K562 (cell line): ENCODE results near the gene MACROH2A2.

Experiments
- EP300 ChIP-seq: IDR thresholded peaks from 2 replicates; pipeline ENCODE4 v1.6.1; 2012; ENCODE audit warnings: low read length, improper control_type of control experiment
- RAD51 ChIP-seq: fragments of 450-650 bp; IDR thresholded peaks from 2 replicates; pipeline ENCODE4 v1.7.1; 2016; ENCODE audit warnings: low read depth, mild to moderate bottlenecking, borderline replicate concordance
- ZNF143 ChIP-seq: sonication (generic); formaldehyde crosslinking; IDR thresholded peaks from 2 replicates; pipeline ENCODE4 v1.9.0; 2022; ENCODE audit warnings: mild to moderate bottlenecking, missing genetic modification reagents
- TF ChIP-seq, protein P1 (sequence below): sonication (generic); formaldehyde crosslinking; IDR thresholded peaks from 2 replicates; pipeline ENCODE4 v1.8.1; 2023; ENCODE audit warnings: mild to moderate bottlenecking, missing genetic modification reagents
- TF ChIP-seq, protein P2 (sequence below): fragments of 200-800 bp; sonication (Bioruptor generic); IDR thresholded peaks from 2 replicates; pipeline ENCODE4 v1.6.1; 2017; ENCODE audit warnings: missing genetic modification characterization, missing compliant biosample characterization

GRCh38 chr10:70135046-70135445, 82.4 kb downstream of the MACROH2A2 start:
- TF ChIP-seq EP300: no peak
- TF ChIP-seq ZNF143: no peak
- TF ChIP-seq, protein P1, sequence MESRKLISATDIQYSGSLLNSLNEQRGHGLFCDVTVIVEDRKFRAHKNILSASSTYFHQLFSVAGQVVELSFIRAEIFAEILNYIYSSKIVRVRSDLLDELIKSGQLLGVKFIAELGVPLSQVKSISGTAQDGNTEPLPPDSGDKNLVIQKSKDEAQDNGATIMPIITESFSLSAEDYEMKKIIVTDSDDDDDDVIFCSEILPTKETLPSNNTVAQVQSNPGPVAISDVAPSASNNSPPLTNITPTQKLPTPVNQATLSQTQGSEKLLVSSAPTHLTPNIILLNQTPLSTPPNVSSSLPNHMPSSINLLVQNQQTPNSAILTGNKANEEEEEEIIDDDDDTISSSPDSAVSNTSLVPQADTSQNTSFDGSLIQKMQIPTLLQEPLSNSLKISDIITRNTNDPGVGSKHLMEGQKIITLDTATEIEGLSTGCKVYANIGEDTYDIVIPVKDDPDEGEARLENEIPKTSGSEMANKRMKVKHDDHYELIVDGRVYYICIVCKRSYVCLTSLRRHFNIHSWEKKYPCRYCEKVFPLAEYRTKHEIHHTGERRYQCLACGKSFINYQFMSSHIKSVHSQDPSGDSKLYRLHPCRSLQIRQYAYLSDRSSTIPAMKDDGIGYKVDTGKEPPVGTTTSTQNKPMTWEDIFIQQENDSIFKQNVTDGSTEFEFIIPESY (CRISPR knock-in tag): no peak
- TF ChIP-seq, protein P2, sequence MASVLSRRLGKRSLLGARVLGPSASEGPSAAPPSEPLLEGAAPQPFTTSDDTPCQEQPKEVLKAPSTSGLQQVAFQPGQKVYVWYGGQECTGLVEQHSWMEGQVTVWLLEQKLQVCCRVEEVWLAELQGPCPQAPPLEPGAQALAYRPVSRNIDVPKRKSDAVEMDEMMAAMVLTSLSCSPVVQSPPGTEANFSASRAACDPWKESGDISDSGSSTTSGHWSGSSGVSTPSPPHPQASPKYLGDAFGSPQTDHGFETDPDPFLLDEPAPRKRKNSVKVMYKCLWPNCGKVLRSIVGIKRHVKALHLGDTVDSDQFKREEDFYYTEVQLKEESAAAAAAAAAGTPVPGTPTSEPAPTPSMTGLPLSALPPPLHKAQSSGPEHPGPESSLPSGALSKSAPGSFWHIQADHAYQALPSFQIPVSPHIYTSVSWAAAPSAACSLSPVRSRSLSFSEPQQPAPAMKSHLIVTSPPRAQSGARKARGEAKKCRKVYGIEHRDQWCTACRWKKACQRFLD (CRISPR knock-in tag): no peak
- TF ChIP-seq RAD51: no peak
